Activated effector memory CD4-positive, alpha-beta T cell treated with Interleukin-2 at 50 U/mL for 16 hours (primary cell): Measurements from ENCODE around the gene PLEKHJ1.

Experiments
- DNase-seq: peaks from one replicate; pipeline ENCODE4 v3.0.0-alpha.2; 2020

Gene PLEKHJ1

DNA sequence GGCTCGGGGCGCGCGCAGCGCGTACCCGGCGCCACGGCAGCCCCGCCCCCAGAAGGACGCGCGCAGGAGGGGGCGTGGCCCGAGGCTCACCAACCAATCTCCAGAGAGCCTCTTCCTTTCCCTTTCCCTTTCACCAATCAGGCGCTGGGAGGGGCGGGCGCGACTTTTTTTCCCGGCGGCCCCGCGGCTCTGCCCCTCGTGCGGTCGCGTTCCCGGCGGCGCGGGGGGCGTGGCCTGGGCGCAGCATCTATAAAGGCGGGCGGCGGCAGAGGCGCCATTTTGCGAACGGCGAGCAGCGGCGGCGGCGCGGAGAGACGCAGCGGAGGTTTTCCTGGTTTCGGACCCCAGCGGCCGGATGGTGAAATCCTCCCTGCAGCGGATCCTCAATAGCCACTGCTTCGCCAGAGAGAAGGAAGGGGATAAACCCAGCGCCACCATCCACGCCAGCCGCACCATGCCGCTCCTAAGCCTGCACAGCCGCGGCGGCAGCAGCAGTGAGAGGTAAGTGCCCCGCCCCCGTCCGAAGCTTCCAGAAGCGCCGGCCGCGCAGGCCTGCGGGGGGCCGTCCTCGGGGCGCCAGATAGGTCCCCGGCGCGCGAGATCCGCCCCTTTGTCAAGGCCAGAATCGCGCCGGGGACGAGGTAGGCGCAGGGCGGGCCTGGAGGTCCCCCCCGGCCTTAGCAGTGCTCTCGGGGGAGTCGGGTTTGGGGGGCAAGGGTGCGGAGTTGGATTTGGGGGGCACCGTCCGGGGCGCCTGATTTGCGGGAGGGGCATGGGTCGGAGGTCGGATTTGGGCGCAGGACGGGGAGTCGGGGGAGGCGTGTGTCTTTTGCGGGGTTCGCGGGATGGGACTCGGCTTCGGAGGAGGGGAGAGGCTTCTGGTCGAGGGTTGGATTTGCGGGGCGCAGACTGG is 33.4 kb upstream of the PLEKHJ1 start:
- peak; percentile 99 for DNase-seq

DNA sequence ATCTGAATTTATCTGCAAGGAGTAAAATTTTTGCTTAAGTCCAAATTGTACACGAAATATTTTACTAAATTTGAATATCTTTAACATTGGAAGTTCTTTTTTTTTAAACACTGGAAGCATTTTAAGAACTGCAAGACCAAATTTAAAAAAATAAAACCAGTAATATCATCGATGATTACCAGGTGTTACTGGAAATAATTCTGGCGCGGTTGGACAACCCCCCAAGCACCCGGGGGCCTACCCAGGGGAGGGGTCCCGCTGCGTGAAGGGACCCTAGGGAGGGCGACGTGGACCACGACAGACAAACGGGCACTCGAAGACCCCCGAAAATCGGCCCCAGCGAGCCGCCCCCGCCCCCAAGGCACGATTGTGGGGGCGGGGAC is 32.7 kb upstream of the PLEKHJ1 start:
- no peak for DNase-seq

DNA sequence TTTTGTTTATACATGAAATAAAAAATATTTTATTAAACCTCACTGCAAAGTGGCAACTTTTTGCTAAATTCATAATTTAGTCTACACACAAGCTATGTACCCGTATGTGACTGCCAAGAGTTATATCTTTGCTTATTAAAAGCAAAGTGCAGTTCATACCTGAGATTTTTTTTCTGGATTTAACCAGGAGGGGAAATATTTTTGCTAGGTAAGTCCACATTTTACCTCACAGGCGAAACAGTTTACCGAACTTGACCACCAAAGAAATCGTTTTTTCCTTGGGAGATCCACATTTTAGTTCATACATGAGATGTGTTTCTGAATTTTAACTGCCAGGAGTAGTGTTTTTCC is 32.3 kb upstream of the PLEKHJ1 start:
- no peak for DNase-seq

DNA sequence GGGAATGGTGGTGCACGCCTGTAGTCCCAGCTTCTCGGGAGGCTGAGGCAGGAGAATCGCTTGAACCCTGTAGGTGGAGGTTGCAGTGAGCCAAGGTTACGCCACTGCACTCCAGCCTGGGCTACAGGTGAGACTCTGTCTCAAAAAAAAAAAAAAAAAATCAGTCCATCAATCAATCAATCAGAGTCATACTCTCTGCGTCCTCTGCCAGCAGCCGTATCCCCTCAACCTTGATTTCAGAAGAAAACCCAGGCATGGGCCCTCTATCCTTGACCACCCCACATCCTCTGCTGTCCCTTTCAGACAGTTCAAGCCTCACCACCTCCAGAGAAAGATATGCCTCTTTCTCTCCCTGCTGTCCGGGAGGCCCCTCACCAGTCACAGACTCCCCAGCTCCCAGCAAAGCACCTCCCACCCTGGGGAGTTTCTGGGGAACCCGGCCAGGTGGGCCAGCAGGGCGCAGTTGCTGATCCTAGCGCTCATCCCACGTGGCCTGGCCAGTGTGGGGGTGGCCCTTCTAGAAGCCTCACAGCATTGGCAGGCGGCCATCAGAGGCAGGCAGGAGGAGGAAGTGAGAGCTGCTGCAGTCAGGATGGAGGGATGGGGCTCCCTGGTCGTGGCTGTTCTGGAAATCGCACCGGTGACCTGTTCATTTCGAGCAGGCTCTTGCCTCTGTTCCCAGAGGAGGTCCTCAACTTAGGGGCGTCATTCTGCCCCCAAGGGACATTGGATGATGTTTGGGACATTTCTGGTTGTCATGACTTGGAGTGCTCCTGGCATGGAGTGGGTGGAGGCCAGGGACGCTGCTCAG is 30.3 kb upstream of the PLEKHJ1 start:
- no peak for DNase-seq

DNA sequence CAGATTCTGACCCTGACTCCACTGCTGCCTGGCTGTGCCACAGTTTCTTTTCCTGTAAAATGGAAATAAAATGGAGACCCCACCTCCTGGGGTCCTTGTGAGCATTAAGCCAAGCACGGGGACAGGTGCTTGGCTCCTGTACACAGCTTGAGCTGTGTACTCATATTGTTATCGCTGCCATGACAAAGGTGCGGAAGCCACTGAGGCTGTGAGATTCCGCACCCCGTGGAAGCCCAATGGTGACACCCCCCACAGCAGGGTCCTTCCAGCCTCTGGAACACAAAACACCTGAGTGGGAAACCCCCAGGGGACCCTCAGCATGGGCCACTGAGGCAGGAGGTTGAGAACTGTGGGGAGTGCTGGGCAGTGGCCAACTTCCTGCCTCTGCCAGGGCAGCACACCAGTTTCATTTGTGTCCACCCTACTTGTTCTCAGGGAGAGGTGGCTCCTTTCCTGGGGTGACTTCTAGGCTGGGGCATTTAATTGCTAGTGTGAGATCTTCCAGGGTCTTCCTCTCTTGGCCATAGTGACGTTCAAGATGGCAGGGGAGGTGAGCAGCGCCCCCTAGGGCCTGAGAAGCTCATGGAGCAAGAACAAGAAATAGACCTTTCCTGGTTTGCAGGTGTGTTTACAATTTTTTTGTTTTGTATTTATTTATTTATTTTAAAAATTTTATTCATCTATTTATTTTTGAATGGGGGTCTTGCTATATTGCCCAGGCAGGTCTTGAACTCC is 25.5 kb upstream of the PLEKHJ1 start:
- peak; percentile 42 for DNase-seq

DNA sequence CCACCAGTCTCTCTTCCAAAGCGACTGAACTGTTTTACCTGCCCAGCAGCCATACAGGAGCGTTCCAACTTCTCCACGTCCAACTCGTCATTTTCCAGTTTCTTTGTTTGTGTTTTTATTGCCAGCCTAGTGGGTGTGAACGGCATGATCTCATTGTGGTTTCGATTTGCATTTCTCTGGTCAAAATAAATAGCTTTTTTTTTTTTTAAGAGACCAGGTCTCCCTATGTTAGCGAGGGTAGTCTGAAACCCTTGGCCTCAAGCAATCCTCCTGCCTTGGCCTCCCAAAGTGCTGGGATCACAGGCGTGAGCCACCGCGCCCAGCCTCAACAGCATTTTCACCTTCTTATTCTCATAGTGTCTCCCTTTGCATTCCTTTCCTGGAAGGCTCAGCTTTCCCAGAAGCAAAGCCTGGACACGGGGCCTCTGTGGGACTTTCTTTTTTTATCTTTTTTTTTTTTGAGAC is 24.2 kb upstream of the PLEKHJ1 start:
- DNase-seq, result no peak

DNA sequence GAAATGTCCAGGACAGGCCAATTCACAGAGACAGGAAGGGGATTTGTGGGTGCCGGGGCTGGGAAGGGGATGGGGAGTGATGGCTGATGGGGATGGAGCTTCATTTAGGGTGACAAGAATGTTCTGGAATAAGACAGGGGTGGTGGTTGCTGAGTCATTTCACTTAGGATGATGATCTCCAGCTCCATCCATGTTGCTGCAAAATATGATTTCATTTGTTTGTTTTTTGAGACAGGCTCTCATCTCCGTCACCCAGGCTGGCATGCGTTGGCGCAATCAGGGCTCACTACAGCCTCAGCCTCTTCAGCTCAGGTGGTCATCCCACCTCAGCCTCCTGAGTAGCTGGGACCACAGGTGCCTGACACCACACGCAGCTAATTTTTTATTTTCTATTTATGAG is 23.2 kb upstream of the PLEKHJ1 start:
- no peak for DNase-seq

DNA sequence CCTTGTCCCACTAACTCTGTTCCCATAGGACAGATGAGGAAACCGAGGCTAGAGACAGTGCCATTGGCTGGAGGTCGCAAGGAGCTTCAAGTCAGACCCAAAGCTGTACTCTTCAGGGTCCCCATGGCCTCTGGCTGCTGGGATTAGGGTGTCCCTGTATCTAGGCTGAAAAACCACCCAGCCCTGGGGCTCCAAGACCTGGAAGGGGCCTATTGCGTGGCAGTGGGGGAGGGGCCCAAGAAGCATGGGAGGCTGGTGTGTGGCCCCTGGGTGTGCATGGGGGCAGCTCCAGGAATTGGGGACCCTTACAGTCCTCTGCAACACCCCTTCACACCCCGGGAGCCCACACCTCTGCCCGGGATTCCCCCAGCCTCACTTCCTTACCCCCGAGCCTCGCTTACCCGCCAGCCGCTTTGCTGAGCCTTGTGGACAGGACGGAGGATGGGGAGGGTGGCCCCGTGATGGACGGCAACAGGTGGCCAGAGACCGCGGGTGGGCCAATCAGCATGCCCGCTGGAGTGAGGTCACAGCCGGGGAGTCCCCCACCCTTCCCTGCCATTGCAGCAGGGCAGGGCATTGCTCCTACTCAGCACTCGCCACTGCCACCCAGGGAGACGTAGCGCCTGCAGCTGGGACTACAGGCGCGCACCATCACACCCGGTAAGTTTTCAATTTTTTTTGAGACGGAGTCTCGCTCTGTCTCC is 20.0 kb upstream of the PLEKHJ1 start, which contains the start of gene JSRP1:
Gene JSRP1 (minus strand): TSS at position 436 of the 704 bp plus-strand sequence. CDS start 1,103 bp downstream, outside the sequence.
- no peak for DNase-seq

DNA sequence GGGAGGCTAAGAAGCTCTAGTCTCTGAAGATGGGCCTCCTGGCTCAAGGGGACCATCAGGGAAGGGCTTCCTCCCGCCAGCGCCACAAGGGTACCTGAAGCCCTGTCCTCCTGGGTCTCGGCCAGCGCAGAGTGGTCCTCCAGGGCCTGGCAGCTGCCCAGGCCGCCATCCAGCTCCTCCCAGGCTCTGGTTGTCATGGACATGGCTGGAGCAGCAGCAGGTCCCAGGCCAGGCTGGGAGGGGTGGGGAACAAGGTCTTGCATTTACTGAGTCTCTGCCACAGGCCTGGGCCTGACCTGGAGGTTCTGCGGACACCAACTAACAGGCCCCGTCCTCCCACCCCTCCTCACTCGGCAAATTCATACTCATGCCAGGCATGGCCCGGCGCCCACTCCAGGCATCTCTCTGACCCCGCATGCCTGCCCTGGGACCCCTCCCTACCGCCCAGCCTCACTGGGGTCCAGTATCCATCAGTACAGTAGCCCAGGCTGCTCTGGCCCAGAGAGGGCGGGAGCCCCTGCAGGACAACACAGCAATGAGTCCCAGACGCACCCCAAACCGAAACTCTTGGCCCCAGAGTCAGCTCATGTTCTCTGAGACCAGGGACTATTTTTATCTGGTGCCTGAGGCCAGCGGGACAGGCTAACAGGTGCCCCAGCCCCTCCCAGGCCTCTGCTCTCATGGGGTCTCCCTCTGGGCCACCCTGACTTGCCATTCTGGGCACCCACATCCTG is 19.1 kb upstream of the PLEKHJ1 start:
- DNase-seq, result no peak

DNA sequence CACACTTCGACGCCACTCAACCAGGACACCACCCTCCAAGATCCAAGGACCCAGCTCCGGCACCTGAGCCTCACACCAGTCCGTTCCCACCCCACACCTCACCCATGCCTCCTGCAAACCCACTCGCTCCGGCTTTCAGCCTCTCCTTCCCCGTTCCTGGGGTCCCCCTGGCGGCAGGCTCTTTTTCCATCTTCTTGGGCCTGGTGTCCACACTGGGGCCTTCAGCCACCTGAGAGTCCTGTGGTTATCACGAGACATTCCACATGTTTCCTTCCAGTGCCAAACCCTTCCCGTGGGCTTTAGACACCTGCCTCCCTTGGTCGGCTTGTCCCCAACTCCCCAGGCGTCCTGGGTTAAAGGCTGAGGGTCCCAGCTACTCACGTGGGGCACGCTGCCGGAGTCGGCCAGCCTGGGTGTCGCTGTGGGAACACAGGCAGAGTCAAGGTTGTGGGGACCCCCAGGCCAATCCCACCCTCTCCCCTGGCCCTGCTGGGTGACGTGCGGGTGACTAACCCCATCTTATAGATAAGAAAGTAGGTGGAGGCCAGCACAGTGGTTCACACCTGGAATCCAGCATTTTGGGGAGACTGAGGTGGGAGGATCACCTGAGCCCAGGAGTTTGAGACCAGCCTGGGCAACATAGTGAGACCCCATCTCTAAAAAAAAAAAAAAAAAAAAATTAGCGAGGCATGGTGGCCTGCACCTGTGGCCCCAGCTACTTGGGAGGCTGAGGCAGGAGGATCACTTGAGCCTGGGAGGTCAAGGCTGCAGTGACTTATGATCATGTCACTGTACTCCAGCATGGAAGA is 18.1 kb upstream of the PLEKHJ1 start:
- no peak for DNase-seq

DNA sequence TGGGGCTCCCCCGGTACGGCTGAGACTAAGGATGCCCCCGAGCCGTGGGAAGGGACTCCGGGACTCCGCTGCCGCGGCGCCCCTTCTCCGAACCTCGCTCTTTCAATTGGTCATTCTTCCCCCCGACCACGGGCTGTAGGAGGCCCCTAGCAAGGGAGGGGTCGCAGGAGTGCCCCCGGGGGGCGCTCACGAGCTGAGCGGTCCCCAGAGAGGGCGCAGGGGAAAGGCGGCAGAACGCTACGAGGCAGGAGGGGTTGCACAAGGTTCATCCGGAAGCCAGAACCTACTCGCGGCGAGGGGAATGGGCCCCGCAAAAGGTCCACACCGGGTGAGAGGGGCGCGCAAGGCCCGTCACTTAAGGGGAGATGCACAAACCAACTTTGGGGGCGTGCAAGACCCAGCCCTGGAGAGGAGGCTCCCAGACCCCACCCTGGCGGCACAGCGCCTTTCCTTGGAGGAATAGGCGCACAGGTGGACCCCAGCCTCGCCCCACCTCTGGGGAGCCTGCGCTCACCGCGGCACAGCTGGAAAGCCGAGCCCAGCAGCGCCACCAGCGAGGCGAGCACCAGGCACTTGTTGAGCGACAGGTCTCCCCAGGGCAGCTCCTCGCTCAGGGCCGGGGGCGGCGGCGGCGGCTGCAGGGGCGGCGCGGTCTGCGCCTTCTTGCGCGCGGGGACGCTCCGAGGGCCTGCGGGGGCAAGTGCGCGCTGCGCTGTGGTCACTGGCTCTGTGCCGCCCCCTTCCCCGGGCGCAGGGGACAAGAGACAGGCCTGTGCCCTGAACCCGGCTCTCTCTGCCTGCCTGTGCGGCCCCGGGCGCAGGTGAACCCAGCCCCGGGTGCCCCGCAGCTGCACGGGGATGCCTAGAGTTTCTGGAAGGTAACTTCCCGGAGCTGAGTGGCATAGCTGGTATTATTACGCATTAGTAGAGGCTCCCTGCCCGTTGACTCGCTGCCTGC is 17.3 kb upstream of the PLEKHJ1 start:
- DNase-seq, result peak; percentile 43

DNA sequence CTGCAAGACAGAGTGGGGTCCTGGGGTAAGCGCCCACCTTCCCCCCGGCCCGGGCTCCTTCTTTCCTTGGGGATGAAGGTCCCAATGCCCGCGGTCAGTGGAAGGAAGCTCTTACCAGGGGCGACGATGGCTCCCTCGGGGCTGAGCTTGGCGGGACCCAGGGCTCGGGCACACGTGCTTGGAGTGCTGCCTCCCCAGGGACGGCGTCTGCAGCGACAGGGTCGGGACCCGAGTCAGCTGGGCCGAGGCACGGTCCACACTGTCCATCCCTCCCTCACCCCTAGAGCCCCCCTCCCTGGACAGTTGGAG is 16.6 kb upstream of the PLEKHJ1 start:
- no peak for DNase-seq

DNA sequence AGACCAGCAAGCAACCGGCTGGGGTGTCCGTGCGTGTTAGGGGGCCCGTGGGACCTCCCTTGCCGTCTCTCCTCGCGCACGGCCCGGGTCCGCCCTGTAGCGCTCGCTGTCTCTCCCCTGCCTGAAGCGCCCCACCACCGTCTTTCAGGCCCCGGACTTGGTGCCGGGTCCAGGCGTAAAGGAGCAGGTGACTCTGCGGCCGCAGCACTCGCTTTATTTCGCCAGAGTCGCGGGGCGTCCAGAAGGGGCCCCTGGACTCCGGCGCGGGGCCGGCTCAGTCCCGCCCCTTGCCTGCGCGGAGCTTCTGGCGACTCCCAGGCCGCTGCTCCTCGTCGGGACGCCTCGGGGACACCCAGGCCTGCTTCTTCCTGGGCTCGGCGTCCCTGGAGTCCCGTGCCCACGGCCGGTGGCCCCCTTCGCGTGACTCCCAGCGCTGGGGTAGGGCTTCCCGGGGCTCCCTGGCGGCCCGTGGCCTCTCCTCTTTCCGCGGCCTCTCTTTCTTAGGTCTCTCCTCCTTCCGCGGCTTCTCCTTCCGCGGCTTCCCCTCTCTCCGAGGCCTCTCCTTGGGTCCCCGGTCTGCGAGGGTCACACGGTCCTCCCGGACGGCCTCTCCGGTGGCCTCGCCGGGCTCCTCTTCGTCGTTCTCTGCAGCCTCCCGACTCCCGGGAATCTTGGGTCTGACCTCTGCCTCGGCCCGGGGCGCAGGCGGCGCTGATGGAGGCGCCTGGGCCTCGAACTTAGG is 16.1 kb upstream of the PLEKHJ1 start:
- DNase-seq, result no peak

DNA sequence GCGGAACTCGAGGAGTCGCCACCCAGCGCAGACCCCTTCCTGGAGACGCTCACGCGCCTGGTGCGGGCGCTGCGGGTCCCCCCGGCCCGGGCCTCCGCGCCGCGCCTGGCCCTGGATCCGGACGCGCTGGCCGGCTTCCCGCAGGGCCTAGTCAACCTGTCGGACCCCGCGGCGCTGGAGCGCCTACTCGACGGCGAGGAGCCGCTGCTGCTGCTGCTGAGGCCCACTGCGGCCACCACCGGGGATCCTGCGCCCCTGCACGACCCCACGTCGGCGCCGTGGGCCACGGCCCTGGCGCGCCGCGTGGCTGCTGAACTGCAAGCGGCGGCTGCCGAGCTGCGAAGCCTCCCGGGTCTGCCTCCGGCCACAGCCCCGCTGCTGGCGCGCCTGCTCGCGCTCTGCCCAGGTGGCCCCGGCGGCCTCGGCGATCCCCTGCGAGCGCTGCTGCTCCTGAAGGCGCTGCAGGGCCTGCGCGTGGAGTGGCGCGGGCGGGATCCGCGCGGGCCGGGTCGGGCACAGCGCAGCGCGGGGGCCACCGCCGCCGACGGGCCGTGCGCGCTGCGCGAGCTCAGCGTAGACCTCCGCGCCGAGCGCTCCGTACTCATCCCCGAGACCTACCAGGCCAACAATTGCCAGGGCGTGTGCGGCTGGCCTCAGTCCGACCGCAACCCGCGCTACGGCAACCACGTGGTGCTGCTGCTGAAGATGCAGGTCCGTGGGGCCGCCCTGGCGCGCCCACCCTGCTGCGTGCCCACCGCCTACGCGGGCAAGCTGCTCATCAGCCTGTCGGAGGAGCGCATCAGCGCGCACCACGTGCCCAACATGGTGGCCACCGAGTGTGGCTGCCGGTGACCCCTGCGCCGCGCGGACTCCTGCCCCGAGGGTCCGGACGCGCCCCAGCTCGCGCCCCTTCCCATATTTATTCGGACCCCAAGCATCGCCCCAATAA is 15.3 kb upstream of the PLEKHJ1 start:
- no peak for DNase-seq

DNA sequence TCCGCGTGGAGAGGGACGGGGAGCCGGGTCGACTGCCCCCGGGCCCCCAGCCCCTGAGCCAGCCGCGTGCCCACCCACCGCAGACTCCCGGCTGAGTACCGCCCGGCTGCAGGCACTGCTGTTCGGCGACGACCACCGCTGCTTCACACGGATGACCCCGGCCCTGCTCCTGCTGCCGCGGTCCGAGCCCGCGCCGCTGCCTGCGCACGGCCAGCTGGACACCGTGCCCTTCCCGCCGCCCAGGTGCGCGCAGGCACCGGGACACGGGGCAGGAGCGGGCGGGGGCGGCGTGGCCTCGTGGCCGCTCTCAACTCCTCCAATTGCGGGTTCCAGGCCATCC is 14.6 kb upstream of the PLEKHJ1 start:
- DNase-seq, result no peak

DNA sequence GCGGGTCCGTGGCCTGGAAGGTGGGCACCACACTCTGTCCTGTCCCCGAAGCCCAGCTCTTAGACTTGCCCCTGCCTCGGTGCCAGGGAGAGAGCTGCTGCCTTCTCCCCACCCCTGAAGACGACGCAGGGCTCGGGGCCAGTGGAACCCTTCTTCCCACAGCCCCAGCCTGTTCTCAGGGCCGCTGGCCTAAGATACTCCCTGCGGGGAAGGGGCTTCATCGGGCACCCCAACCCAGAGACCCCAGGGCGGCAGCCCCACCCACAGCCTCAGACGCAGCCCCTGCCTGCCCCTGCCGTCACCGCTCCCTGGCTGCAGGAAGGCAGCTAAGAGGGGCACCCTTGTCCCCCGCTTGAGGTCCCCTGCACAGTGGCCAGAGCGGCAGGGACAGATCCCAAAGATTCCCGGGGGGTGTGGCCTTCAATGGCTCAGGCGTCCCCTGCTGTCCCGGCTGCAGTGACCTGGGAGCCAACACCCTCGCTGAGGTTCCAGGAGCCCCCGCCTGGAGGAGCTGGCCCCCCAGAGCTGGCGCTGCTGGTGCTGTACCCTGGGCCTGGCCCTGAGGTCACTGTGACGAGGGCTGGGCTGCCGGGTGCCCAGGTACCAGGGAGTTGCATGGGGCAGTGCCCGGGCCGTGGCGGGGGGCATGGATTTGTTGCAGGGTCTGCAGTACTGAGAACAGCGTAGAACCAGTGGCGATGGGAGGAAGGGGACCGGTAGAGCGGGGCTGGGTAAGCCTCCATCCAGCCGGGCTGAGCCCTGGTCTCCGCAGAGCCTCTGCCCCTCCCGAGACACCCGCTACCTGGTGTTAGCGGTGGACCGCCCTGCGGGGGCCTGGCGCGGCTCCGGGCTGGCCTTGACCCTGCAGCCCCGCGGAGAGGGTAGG is 14.0 kb upstream of the PLEKHJ1 start:
- no peak for DNase-seq
